ENCODE measurements around the gene DENND2A.
A peak's percentile ranks its signal among the peaks of the same experiment; 100 is the strongest.

Gene DENND2A

GRCh38 chr7:140542228-140542603 is 98.4 kb downstream of the DENND2A start:
- Histone ChIP-seq H3K9ac (ENCODE audit: low read length) (peak overlapping the region; percentile 12), H3K56ac (ENCODE audit: low read length) (peak overlapping the region; percentile 56), H3K36me3 (ENCODE audit: control insufficient read depth, insufficient read depth, low read length) (no peaks in the 10 kb centered on the region), H2AK5ac (ENCODE audit: low read length) (no peak overlapping the region), H3K4me3 (ENCODE audit: low read length) (no peak overlapping the region), H2BK15ac (replicated peaks; ENCODE audit: low read depth) (no peak overlapping the region), H3K18ac (ENCODE audit: low read length) (peak overlapping the region; percentile 42), H3K79me2 (ENCODE audit: control insufficient read depth, insufficient read depth, low read length) (no peaks in the 10 kb centered on the region), H3K23ac (ENCODE audit: low read length) (no peak overlapping the region), H3K4me1 (ENCODE audit: control insufficient read depth, low read depth, low read length) (no peaks in the 10 kb centered on the region), H4K8ac (ENCODE audit: low read depth, low read length) (no peak overlapping the region), H3K4me2 (ENCODE audit: low read length) (no peak overlapping the region), H3K27me3 (ENCODE audit: insufficient read depth, low read length, poor library complexity) (no peaks in the 10 kb centered on the region), H2BK120ac (ENCODE audit: low read depth, low read length) (peak overlapping the region; percentile 0), H2BK5ac (ENCODE audit: low read length) (peak overlapping the region; percentile 8), H3K27ac (ENCODE audit: low read depth, low read length) (peak overlapping the region; percentile 9), H3K4ac (ENCODE audit: low read depth, low read length) (no peak overlapping the region), H3K79me1 (ENCODE audit: low read length) (no peaks in the 10 kb centered on the region), H4K5ac (ENCODE audit: low read length) (no peak overlapping the region)
- WGBS (ENCODE audit: extremely low coverage, insufficient coverage, low lambda C conversion rate): no CpG with 5 or more reads among the region's 7 CpGs
- DNase-seq: no peak

GRCh38 chr7:140541513-140542227 is 98.9 kb downstream of the DENND2A start:
- WGBS (ENCODE audit: extremely low coverage, insufficient coverage, low lambda C conversion rate): no CpG with 5 or more reads among the region's 17 CpGs
- DNase-seq: peak; percentile 98
- H3K4me1 ChIP-seq (ENCODE audit: control insufficient read depth, low read depth, low read length): no peaks in the 10 kb centered on the region
- H3K27ac ChIP-seq (ENCODE audit: low read depth, low read length): peak overlapping the region; percentile 9
- H3K79me2 ChIP-seq (ENCODE audit: control insufficient read depth, insufficient read depth, low read length): no peaks in the 10 kb centered on the region
- H2BK15ac ChIP-seq (replicated peaks; ENCODE audit: low read depth): no peak overlapping the region
- H2BK5ac ChIP-seq (ENCODE audit: low read length): peak overlapping the region; percentile 8
- peak overlapping the region; percentile 13 for H3K4me2 ChIP-seq (ENCODE audit: low read length)
- no peaks in the 10 kb centered on the region for H3K27me3 ChIP-seq (ENCODE audit: insufficient read depth, low read length, poor library complexity)
- peak overlapping the region; percentile 42 for H3K18ac ChIP-seq (ENCODE audit: low read length)
- H3K9ac ChIP-seq (ENCODE audit: low read length): peak overlapping the region; percentile 18
- no peak overlapping the region for H2AK5ac ChIP-seq (ENCODE audit: low read length)
- no peak overlapping the region for H4K8ac ChIP-seq (ENCODE audit: low read depth, low read length)
- H3K79me1 ChIP-seq (ENCODE audit: low read length): no peaks in the 10 kb centered on the region
- no peaks in the 10 kb centered on the region for H3K36me3 ChIP-seq (ENCODE audit: control insufficient read depth, insufficient read depth, low read length)
- H3K4me3 ChIP-seq (ENCODE audit: low read length): no peak overlapping the region
- H3K23ac ChIP-seq (ENCODE audit: low read length): no peak overlapping the region
- no peak overlapping the region for H4K5ac ChIP-seq (ENCODE audit: low read length)
- peak overlapping the region; percentile 77 for H3K56ac ChIP-seq (ENCODE audit: low read length)
- peak overlapping the region; percentile 0 for H2BK120ac ChIP-seq (ENCODE audit: low read depth, low read length)
- peak overlapping the region; percentile 36 for H3K4ac ChIP-seq (ENCODE audit: low read depth, low read length)

GRCh38 chr7:140541176-140541512 is 99.5 kb downstream of the DENND2A start:
- H2BK120ac ChIP-seq (ENCODE audit: low read depth, low read length): peak overlapping the region; percentile 69
- no peak for DNase-seq
- no peak overlapping the region for H3K4me3 ChIP-seq (ENCODE audit: low read length)
- no peak overlapping the region for H2AK5ac ChIP-seq (ENCODE audit: low read length)
- H2BK15ac ChIP-seq (replicated peaks; ENCODE audit: low read depth): no peak overlapping the region
- no peaks in the 10 kb centered on the region for H3K79me1 ChIP-seq (ENCODE audit: low read length)
- H3K4me1 ChIP-seq (ENCODE audit: control insufficient read depth, low read depth, low read length): no peaks in the 10 kb centered on the region
- WGBS (ENCODE audit: extremely low coverage, insufficient coverage, low lambda C conversion rate): no CpG with 5 or more reads among the region's 4 CpGs
- no peak overlapping the region for H3K4me2 ChIP-seq (ENCODE audit: low read length)
- H3K36me3 ChIP-seq (ENCODE audit: control insufficient read depth, insufficient read depth, low read length): no peaks in the 10 kb centered on the region
- no peak overlapping the region for H4K5ac ChIP-seq (ENCODE audit: low read length)
- no peak overlapping the region for H3K23ac ChIP-seq (ENCODE audit: low read length)
- peak overlapping the region; percentile 65 for H3K18ac ChIP-seq (ENCODE audit: low read length)
- peak overlapping the region; percentile 77 for H3K4ac ChIP-seq (ENCODE audit: low read depth, low read length)
- H3K79me2 ChIP-seq (ENCODE audit: control insufficient read depth, insufficient read depth, low read length): no peaks in the 10 kb centered on the region
- H3K27ac ChIP-seq (ENCODE audit: low read depth, low read length): peak overlapping the region; percentile 72
- H3K27me3 ChIP-seq (ENCODE audit: insufficient read depth, low read length, poor library complexity): no peaks in the 10 kb centered on the region
- no peak overlapping the region for H4K8ac ChIP-seq (ENCODE audit: low read depth, low read length)
- H3K56ac ChIP-seq (ENCODE audit: low read length): peak overlapping the region; percentile 6
- H3K9ac ChIP-seq (ENCODE audit: low read length): no peak overlapping the region
- H2BK5ac ChIP-seq (ENCODE audit: low read length): no peak overlapping the region

GRCh38 chr7:140540136-140540777 is 100.4 kb downstream of the DENND2A start:
- H2BK5ac ChIP-seq (ENCODE audit: low read length): no peak overlapping the region
- H3K56ac ChIP-seq (ENCODE audit: low read length): no peak overlapping the region
- H3K23ac ChIP-seq (ENCODE audit: low read length): no peak overlapping the region
- H3K4me3 ChIP-seq (ENCODE audit: low read length): no peak overlapping the region
- no peak overlapping the region for H3K9ac ChIP-seq (ENCODE audit: low read length)
- no peaks in the 10 kb centered on the region for H3K79me2 ChIP-seq (ENCODE audit: control insufficient read depth, insufficient read depth, low read length)
- no peak overlapping the region for H4K8ac ChIP-seq (ENCODE audit: low read depth, low read length)
- no peaks in the 10 kb centered on the region for H3K27me3 ChIP-seq (ENCODE audit: insufficient read depth, low read length, poor library complexity)
- no peak overlapping the region for H3K18ac ChIP-seq (ENCODE audit: low read length)
- H3K27ac ChIP-seq (ENCODE audit: low read depth, low read length): no peak overlapping the region
- peak overlapping the region; percentile 62 for H2AK5ac ChIP-seq (ENCODE audit: low read length)
- H3K36me3 ChIP-seq (ENCODE audit: control insufficient read depth, insufficient read depth, low read length): no peaks in the 10 kb centered on the region
- no peak for DNase-seq
- no peak overlapping the region for H2BK15ac ChIP-seq (replicated peaks; ENCODE audit: low read depth)
- WGBS (ENCODE audit: extremely low coverage, insufficient coverage, low lambda C conversion rate): no CpG with 5 or more reads among the region's 18 CpGs
- H3K4me2 ChIP-seq (ENCODE audit: low read length): no peak overlapping the region
- H4K5ac ChIP-seq (ENCODE audit: low read length): no peak overlapping the region
- no peaks in the 10 kb centered on the region for H3K4me1 ChIP-seq (ENCODE audit: control insufficient read depth, low read depth, low read length)
- H2BK120ac ChIP-seq (ENCODE audit: low read depth, low read length): no peak overlapping the region
- H3K4ac ChIP-seq (ENCODE audit: low read depth, low read length): no peak overlapping the region
- H3K79me1 ChIP-seq (ENCODE audit: low read length): no peaks in the 10 kb centered on the region

DNA sequence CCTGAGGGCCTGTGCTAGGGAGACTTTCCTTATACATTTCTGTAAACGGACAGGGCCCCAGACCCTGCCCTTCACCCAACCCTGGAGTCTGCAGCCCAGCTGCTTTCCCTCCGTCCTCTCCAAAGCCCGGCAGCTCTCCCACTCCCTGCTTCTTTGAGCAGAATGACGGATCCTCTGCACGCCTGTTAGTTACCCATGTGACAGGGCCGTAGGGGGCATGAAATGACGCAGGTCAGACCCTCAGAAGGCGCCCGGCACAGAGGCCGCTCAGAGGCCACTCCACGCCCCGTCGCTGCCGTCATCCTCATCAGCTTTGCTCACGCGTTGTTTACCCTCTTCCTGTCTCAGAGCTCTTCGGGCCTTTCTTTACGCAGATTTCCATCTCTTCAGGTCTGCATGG is 101.2 kb downstream of the DENND2A start:
- Histone ChIP-seq H3K4me1 (ENCODE audit: control insufficient read depth, low read depth, low read length) (no peaks in the 10 kb centered on the region), H3K27ac (ENCODE audit: low read depth, low read length) (no peak overlapping the region), H3K27me3 (ENCODE audit: insufficient read depth, low read length, poor library complexity) (no peaks in the 10 kb centered on the region), H3K79me2 (ENCODE audit: control insufficient read depth, insufficient read depth, low read length) (no peaks in the 10 kb centered on the region), H2BK120ac (ENCODE audit: low read depth, low read length) (no peak overlapping the region), H3K4ac (ENCODE audit: low read depth, low read length) (no peak overlapping the region), H2BK15ac (replicated peaks; ENCODE audit: low read depth) (no peak overlapping the region), H3K18ac (ENCODE audit: low read length) (no peak overlapping the region), H3K56ac (ENCODE audit: low read length) (no peak overlapping the region), H3K36me3 (ENCODE audit: control insufficient read depth, insufficient read depth, low read length) (no peaks in the 10 kb centered on the region), H3K9ac (ENCODE audit: low read length) (no peak overlapping the region), H3K4me3 (ENCODE audit: low read length) (no peak overlapping the region), H3K4me2 (ENCODE audit: low read length) (no peak overlapping the region), H4K5ac (ENCODE audit: low read length) (no peak overlapping the region), H2BK5ac (ENCODE audit: low read length) (no peak overlapping the region), H2AK5ac (ENCODE audit: low read length) (no peak overlapping the region), H3K79me1 (ENCODE audit: low read length) (no peaks in the 10 kb centered on the region), H4K8ac (ENCODE audit: low read depth, low read length) (no peak overlapping the region), H3K23ac (ENCODE audit: low read length) (no peak overlapping the region)
- no peak for DNase-seq
- WGBS (ENCODE audit: extremely low coverage, insufficient coverage, low lambda C conversion rate): no CpG with 5 or more reads among the region's 18 CpGs

Measured in mesendoderm (in vitro differentiated cells).